SK-N-SH treated with all-trans-retinoic acid at 6 μM for 48 hours (cell line): ENCODE measurements around the gene GPSM1.
A peak's percentile ranks its signal among the peaks of the same experiment; 100 is the strongest.

Experiments
- ATAC-seq: fragments of 200-7000 bp; cut with Tn5 transposase; 3 replicates; pipeline ENCODE4 v1.9.1; 2020; ENCODE audit warnings: mild to moderate bottlenecking, moderate library complexity
- ARNTL ChIP-seq: fragments of 450-650 bp; formaldehyde crosslinking; IDR thresholded peaks from 2 replicates; pipeline ENCODE4 v1.5.0; 2020; ENCODE audit warnings: low read depth, mild to moderate bottlenecking, moderate library complexity, borderline replicate concordance
- BACH2 ChIP-seq: fragments of 250-450 bp; sonication (Bioruptor Pico); IDR thresholded peaks from 2 replicates; pipeline ENCODE4 v1.9.0; 2021; ENCODE audit warnings: mild to moderate bottlenecking, borderline replicate concordance
- CSDC2 ChIP-seq: fragments of 250-450 bp; sonication (Bioruptor Pico); IDR thresholded peaks from 2 replicates; pipeline ENCODE4 v1.5.0; 2020; ENCODE audit warnings: mild to moderate bottlenecking, moderate library complexity
- ESRRG ChIP-seq: fragments of 250-450 bp; sonication (Bioruptor Pico); IDR thresholded peaks from 2 replicates; pipeline ENCODE4 v1.6.1; 2021; ENCODE audit warnings: mild to moderate bottlenecking
- GLIS3 ChIP-seq: fragments of 250-450 bp; sonication (Bioruptor Pico); IDR thresholded peaks from 2 replicates; pipeline ENCODE4 v1.5.0; 2020; ENCODE audit warnings: mild to moderate bottlenecking, moderate library complexity
- ISL1 ChIP-seq: fragments of 250-450 bp; sonication (Bioruptor Pico); IDR thresholded peaks from 2 replicates; pipeline ENCODE4 v2.1.2; 2022; ENCODE audit warnings: mild to moderate bottlenecking, moderate library complexity
- OSR1 ChIP-seq: fragments of 250-450 bp; sonication (Bioruptor Pico); IDR thresholded peaks from 2 replicates; pipeline ENCODE4 v1.8.0; 2022; ENCODE audit warnings: moderate library complexity, mild to moderate bottlenecking, inconsistent platforms
- POU6F1 ChIP-seq: fragments of 250-450 bp; sonication (Bioruptor Pico); IDR thresholded peaks from 2 replicates; pipeline ENCODE4 v1.8.0; 2021; ENCODE audit warnings: low read depth, mild to moderate bottlenecking, moderate library complexity, borderline replicate concordance
- PPARA ChIP-seq: fragments of 250-450 bp; sonication (Bioruptor Pico); IDR thresholded peaks from 2 replicates; pipeline ENCODE4 v1.5.0; 2020; ENCODE audit warnings: mild to moderate bottlenecking, borderline replicate concordance
- RARB ChIP-seq: fragments of 250-450 bp; sonication (Bioruptor Pico); IDR thresholded peaks from 2 replicates; pipeline ENCODE4 v1.8.0; 2021; ENCODE audit warnings: mild to moderate bottlenecking, moderate library complexity
- SNAI2 ChIP-seq: fragments of 250-450 bp; sonication (Bioruptor Pico); IDR thresholded peaks from 2 replicates; pipeline ENCODE4 v1.5.0; 2020; ENCODE audit warnings: mild to moderate bottlenecking, moderate library complexity
- TCF4 ChIP-seq: fragments of 250-450 bp; sonication (Bioruptor Pico); IDR thresholded peaks from 2 replicates; pipeline ENCODE4 v1.8.0; 2021; ENCODE audit warnings: mild to moderate bottlenecking, moderate library complexity, borderline replicate concordance
- TOX ChIP-seq: fragments of 250-450 bp; sonication (Bioruptor Pico); IDR thresholded peaks from 2 replicates; pipeline ENCODE4 v1.8.0; 2021; ENCODE audit warnings: mild to moderate bottlenecking, moderate library complexity, borderline replicate concordance
- ZC3H10 ChIP-seq: fragments of 250-450 bp; sonication (Bioruptor Pico); IDR thresholded peaks from 2 replicates; pipeline ENCODE4 v1.5.1; 2021; ENCODE audit warnings: mild to moderate bottlenecking, moderate library complexity
- ZFP3 ChIP-seq: fragments of 250-450 bp; sonication (Bioruptor Pico); IDR thresholded peaks from 2 replicates; pipeline ENCODE4 v1.5.0; 2020; ENCODE audit warnings: mild to moderate bottlenecking, moderate library complexity
- ZFP30 ChIP-seq: fragments of 450-650 bp; formaldehyde crosslinking; IDR thresholded peaks from 2 replicates; pipeline ENCODE4 v1.5.0; 2022; ENCODE audit warnings: mild to moderate bottlenecking, moderate library complexity
- ZNF565 ChIP-seq: fragments of 450-650 bp; formaldehyde crosslinking; conservative IDR thresholded peaks from 2 replicates; pipeline ENCODE4 v1.5.0; 2020; ENCODE audit warnings: low read depth, mild to moderate bottlenecking, moderate library complexity
- ZNF70 ChIP-seq: fragments of 450-650 bp; formaldehyde crosslinking; IDR thresholded peaks from 2 replicates; pipeline ENCODE4 v1.5.0; 2020; ENCODE audit warnings: mild to moderate bottlenecking, moderate library complexity
- ZNF8 ChIP-seq: fragments of 450-650 bp; formaldehyde crosslinking; IDR thresholded peaks from 2 replicates; pipeline ENCODE4 v1.5.0; 2020; ENCODE audit warnings: mild to moderate bottlenecking, moderate library complexity
- TF ChIP-seq, protein P1 (sequence below): fragments of 250-450 bp; sonication (Bioruptor Pico); IDR thresholded peaks from 2 replicates; pipeline ENCODE4 v1.8.0; 2020; ENCODE audit warnings: mild to moderate bottlenecking, moderate library complexity, borderline replicate concordance
- TF ChIP-seq, protein P2 (sequence below): fragments of 250-450 bp; sonication (Bioruptor Pico); IDR thresholded peaks from 2 replicates; pipeline ENCODE4 v1.5.1; 2020; ENCODE audit warnings: low read depth, mild to moderate bottlenecking, moderate library complexity
- TF ChIP-seq, protein P3 (sequence below): fragments of 250-450 bp; sonication (Bioruptor Pico); IDR thresholded peaks from 2 replicates; pipeline ENCODE4 v1.5.1; 2021; ENCODE audit warnings: mild to moderate bottlenecking, moderate library complexity
- TF ChIP-seq, protein P4 (sequence below): fragments of 250-450 bp; sonication (Bioruptor Pico); IDR thresholded peaks from 2 replicates; pipeline ENCODE4 v1.5.0; 2020; ENCODE audit warnings: mild to moderate bottlenecking, moderate library complexity

The GPSM1 gene

DNA sequence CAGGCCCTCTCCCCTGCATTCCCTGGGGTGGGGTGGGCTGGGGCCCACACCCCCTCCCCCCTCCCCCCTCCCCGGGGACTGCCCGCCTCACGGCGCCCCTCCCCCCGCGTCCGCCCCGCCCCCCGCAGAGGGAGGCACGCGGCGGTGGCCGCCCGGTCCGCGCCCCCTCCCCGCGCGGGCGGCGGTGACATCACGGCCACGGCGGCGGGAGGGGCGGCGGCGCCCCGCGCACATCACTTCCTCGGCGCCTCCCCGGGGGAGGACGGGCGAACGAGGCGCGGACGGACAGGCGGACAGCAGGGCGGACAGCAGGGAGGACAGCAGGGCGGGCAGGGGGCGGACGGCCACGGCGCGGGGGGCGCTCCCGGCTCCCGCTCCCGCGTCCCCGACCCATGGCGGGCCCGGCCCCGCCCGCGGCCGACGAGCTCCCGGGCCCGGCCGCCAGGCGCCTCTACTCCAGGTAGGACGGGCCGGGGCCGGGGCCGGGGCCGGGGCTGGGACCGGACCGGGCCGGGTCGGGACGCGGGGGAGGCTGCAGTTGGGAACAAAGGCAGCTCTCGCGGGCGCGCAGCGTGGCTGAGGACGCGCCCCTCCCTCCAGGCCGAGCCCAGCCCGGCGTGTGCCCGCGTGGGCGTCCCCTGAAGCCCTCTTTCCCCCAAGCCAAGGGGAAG, at the start of gene GPSM1:
TSS of gene GPSM1 (plus strand) at position 236 of the 671 bp plus-strand sequence. CDS start at position 393, 157 bp downstream.
- TF ChIP-seq, protein P1, sequence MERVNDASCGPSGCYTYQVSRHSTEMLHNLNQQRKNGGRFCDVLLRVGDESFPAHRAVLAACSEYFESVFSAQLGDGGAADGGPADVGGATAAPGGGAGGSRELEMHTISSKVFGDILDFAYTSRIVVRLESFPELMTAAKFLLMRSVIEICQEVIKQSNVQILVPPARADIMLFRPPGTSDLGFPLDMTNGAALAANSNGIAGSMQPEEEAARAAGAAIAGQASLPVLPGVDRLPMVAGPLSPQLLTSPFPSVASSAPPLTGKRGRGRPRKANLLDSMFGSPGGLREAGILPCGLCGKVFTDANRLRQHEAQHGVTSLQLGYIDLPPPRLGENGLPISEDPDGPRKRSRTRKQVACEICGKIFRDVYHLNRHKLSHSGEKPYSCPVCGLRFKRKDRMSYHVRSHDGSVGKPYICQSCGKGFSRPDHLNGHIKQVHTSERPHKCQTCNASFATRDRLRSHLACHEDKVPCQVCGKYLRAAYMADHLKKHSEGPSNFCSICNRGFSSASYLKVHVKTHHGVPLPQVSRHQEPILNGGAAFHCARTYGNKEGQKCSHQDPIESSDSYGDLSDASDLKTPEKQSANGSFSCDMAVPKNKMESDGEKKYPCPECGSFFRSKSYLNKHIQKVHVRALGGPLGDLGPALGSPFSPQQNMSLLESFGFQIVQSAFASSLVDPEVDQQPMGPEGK, result no peak
- TF ChIP-seq, protein P2, sequence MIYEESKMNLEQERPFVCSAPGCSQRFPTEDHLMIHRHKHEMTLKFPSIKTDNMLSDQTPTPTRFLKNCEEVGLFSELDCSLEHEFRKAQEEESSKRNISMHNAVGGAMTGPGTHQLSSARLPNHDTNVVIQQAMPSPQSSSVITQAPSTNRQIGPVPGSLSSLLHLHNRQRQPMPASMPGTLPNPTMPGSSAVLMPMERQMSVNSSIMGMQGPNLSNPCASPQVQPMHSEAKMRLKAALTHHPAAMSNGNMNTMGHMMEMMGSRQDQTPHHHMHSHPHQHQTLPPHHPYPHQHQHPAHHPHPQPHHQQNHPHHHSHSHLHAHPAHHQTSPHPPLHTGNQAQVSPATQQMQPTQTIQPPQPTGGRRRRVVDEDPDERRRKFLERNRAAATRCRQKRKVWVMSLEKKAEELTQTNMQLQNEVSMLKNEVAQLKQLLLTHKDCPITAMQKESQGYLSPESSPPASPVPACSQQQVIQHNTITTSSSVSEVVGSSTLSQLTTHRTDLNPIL (CRISPR knock-in tag), result no peak
- TF ChIP-seq TCF4 (CRISPR knock-in tag) (no peak), ISL1 (CRISPR knock-in tag) (no peak), ESRRG (CRISPR knock-in tag) (no peak), ZNF70 (CRISPR knock-in tag) (no peak), ARNTL (CRISPR knock-in tag) (no peak), BACH2 (CRISPR knock-in tag) (no peak), ZNF8 (CRISPR knock-in tag) (no peak), ZNF565 (CRISPR knock-in tag) (no peak), CSDC2 (CRISPR knock-in tag) (no peak), SNAI2 (CRISPR knock-in tag) (no peak)
- TF ChIP-seq, protein P3, sequence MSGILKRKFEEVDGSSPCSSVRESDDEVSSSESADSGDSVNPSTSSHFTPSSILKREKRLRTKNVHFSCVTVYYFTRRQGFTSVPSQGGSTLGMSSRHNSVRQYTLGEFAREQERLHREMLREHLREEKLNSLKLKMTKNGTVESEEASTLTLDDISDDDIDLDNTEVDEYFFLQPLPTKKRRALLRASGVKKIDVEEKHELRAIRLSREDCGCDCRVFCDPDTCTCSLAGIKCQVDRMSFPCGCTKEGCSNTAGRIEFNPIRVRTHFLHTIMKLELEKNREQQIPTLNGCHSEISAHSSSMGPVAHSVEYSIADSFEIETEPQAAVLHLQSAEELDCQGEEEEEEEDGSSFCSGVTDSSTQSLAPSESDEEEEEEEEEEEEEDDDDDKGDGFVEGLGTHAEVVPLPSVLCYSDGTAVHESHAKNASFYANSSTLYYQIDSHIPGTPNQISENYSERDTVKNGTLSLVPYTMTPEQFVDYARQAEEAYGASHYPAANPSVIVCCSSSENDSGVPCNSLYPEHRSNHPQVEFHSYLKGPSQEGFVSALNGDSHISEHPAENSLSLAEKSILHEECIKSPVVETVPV, result no peak
- ATAC-seq, result peak; percentile 16

DNA sequence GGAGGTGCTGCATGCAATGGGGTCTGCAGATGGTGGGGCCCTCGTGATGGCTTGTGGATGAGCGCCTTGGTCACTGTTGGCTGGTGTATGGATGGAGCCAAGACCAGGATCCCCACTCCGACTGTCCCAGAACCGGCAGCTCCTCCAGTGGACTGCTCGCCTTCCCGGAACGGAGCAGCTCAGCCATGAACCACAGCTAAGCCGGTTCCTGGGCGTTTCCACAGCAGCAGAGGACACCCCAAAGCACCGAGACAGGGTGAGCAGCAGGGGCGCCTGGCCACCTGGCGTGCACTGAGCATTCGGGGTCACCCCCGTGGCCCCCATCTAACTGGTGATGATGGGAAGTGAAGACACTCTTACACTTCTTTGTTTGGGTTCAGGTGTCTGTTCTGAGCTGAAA, 49.6 kb upstream of the GPSM1 start:
- TF ChIP-seq ZFP3 (CRISPR knock-in tag), result no peak
- ATAC-seq, result no peak

GRCh38 chr9:136278221-136278620, 49.1 kb upstream of the GPSM1 start:
- no peak for ATAC-seq
- TF ChIP-seq, protein P2 (CRISPR knock-in tag), result no peak
- TF ChIP-seq TCF4 (CRISPR knock-in tag) (no peak), POU6F1 (no peak), ISL1 (CRISPR knock-in tag) (no peak), CSDC2 (CRISPR knock-in tag) (no peak), ARNTL (CRISPR knock-in tag) (no peak), RARB (CRISPR knock-in tag) (no peak), TOX (CRISPR knock-in tag) (no peak), ZFP3 (CRISPR knock-in tag) (no peak), ZNF70 (CRISPR knock-in tag) (no peak), BACH2 (CRISPR knock-in tag) (no peak), GLIS3 (CRISPR knock-in tag) (no peak), ZFP30 (CRISPR knock-in tag) (no peak), ESRRG (CRISPR knock-in tag) (no peak), OSR1 (CRISPR knock-in tag) (no peak), ZNF565 (CRISPR knock-in tag) (no peak), SNAI2 (CRISPR knock-in tag) (no peak), PPARA (CRISPR knock-in tag) (no peak), ZC3H10 (CRISPR knock-in tag) (no peak)
- TF ChIP-seq, protein P4, sequence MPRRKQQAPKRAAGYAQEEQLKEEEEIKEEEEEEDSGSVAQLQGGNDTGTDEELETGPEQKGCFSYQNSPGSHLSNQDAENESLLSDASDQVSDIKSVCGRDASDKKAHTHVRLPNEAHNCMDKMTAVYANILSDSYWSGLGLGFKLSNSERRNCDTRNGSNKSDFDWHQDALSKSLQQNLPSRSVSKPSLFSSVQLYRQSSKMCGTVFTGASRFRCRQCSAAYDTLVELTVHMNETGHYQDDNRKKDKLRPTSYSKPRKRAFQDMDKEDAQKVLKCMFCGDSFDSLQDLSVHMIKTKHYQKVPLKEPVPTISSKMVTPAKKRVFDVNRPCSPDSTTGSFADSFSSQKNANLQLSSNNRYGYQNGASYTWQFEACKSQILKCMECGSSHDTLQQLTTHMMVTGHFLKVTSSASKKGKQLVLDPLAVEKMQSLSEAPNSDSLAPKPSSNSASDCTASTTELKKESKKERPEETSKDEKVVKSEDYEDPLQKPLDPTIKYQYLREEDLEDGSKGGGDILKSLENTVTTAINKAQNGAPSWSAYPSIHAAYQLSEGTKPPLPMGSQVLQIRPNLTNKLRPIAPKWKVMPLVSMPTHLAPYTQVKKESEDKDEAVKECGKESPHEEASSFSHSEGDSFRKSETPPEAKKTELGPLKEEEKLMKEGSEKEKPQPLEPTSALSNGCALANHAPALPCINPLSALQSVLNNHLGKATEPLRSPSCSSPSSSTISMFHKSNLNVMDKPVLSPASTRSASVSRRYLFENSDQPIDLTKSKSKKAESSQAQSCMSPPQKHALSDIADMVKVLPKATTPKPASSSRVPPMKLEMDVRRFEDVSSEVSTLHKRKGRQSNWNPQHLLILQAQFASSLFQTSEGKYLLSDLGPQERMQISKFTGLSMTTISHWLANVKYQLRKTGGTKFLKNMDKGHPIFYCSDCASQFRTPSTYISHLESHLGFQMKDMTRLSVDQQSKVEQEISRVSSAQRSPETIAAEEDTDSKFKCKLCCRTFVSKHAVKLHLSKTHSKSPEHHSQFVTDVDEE (CRISPR knock-in tag), result no peak
